IPS-18c (cell line): Measurements from ENCODE around the gene RABEPK.
"Not testable (repeated sequence)": the region's sequence is repeated elsewhere in the genome, so short reads cannot be mapped to it uniquely, and the experiment has no call there.

Source experiments
- H3K4me3 ChIP-seq: 2 replicates; pipeline ENCODE4 v1.7.0; 2013; ENCODE audit warnings: low read depth, mild to moderate bottlenecking, low read length, moderate library complexity; ENCODE audit not compliant: insufficient read depth
- H3K9me3 ChIP-seq: one replicate; pipeline ENCODE4 v1.6.1; 2013; ENCODE audit warnings: mild to moderate bottlenecking, low read length, moderate library complexity; ENCODE audit not compliant: control insufficient read depth, insufficient read depth

RABEPK gene

DNA sequence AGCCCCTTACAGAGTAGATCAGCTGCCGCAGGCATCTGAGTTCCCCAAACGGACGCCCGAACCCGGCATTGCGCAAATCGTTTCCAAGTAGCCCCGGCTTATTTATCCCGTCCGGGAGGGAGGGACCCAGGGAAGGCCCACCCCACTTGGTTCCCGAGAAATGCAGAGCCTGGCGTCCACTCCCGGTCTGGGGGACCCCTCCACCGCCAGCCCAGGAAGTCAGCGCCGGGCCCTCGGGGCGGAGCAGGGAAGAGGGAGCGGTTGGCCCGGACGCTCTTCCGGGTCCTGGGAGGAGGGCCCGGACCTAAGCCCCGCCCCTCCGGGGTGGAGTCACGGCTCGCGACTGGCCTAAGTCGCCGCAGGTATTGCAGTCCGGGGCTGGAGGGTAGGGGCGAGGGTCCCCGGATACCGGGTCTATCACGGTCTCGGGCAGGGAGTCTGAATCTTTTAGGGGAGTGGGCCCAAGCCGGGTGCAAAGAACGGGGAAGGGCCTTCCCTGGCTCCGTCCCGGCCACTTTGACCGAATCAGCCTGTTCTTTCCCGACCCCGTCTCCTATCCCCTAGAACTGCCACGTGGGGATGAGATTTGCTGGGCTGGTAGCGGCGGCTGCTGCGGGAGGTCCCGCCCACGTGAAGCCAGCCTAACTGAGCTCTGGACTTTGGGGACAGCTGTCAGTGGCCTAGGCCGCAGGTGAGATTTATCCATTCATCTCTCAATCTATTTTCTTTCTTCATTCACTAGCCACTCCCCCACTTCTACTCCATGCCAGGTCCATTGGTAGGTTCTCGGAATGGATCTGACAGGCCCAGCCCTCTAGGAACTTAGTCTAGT lies at the start of gene RABEPK:
Gene RABEPK, plus strand, starts transcription at position 327 of the 832 bp plus-strand sequence. CDS start 2,472 bp downstream, outside the sequence.
- peak within 1 kb of the TSS; percentile 73 for H3K4me3 ChIP-seq
- H3K9me3 ChIP-seq: no peaks in the 10 kb centered on the region

DNA sequence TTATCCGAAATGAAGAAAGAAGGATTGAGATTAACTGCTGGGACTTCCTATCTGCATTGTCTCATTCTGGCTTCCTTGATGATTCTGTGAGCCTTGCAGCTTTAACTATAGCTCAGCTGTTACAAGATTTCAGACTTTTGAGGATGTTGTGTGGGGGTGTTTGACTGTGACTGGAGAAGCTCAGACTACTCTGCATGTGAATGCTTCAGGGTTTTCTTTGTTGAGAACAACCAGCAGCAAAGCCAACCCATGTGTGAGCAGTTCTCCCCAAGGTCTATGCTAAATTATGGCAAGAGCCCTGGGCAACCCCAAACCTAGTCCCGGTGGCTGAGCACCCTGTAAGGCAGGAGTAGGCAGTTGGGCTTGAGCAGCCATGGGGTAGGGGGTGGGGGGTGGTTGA lies 48.6 kb upstream of the RABEPK start:
- Histone ChIP-seq H3K4me3 (no peak overlapping the region), H3K9me3 (no peaks in the 10 kb centered on the region)

- Histone ChIP-seq H3K4me3 (no peak overlapping the region), H3K9me3 (no peaks in the 10 kb centered on the region)
Observed at GRCh38 chr9:125153712-125154367, 46.5 kb upstream of the RABEPK start.

GRCh38 chr9:125156551-125156950 lies 43.8 kb upstream of the RABEPK start:
- Histone ChIP-seq H3K4me3 (no peak overlapping the region), H3K9me3 (no peaks in the 10 kb centered on the region)

DNA sequence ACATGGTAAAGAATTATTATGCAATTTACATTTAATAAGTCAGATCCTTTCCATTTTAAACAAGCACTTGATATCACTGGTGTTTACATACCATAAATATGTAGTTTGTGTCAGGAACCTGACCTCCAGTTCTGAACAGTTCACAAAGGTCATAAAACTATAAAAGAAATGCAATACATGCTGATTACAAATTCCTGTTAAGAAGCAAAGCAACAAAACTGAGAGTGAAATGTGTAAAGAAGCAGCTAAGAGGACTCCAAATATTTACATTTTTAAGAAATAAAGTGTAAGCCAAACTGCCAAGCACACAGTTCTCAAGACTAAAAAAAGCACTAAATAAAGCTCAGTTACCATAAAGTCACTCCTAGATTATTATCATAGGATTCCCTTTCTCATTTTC lies 39.6 kb upstream of the RABEPK start:
- H3K4me3 ChIP-seq: no peak overlapping the region
- no peaks in the 10 kb centered on the region for H3K9me3 ChIP-seq

DNA sequence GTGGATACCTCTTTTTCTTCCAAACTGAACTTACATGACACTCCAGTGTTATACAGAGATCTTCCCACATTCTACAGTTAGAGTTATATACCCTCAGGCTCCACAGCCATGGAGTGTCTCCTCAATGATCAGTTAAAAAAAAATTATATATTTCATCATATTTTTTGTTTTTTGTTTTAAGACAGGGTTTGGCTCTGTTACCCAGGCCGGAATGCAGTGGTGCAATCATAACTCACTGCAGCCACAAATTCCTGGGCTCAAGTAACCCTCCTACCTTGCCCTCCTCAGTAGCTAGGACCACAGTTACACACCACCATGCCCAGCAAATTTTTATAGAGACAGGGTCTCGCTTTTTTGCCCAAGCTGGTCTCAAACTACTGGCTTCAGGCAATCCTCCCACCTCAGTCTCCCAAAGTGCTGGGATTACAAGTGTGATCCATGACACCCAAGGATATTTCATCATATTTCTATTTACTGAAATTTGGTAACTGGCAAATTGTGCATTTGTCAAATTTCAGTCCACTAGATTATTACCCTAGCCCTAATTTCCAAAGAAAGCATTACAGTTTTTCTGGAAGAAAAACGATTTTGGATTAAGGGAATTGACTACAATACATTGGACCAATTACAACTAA lies 38.9 kb upstream of the RABEPK start:
- Histone ChIP-seq H3K4me3 (no peak overlapping the region), H3K9me3 (no peaks in the 10 kb centered on the region)

GRCh38 chr9:125162891-125163290 lies 37.5 kb upstream of the RABEPK start:
- not testable (repeated sequence) for H3K4me3 ChIP-seq, H3K9me3 ChIP-seq

- Histone ChIP-seq H3K4me3 (no peak overlapping the region), H3K9me3 (no peaks in the 10 kb centered on the region)
Observed at GRCh38 chr9:125166762-125167161, 33.6 kb upstream of the RABEPK start.

DNA sequence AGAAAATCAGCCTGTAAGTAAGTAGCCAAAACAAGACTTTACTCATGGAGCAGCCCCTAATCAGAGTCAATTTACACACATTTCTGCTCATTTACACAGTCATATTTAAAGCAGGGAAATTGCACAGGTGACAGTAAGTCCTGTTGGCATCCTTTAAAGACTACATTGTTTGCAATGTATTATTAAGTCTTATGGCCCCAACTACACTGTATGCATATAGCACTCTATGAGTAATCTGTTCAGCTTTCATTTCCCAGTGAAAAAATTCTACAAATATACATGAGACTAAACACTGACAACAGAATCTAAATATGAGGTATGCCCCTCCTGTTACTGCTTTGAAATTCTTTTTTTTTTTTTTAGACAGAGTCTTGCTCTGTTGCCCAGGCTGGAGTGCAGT lies 30.4 kb upstream of the RABEPK start:
- H3K9me3 ChIP-seq: no peaks in the 10 kb centered on the region
- H3K4me3 ChIP-seq: no peak overlapping the region

- Histone ChIP-seq H3K4me3 (no peak overlapping the region), H3K9me3 (no peaks in the 10 kb centered on the region)
Observed at GRCh38 chr9:125172031-125172755, 28.1 kb upstream of the RABEPK start.

DNA sequence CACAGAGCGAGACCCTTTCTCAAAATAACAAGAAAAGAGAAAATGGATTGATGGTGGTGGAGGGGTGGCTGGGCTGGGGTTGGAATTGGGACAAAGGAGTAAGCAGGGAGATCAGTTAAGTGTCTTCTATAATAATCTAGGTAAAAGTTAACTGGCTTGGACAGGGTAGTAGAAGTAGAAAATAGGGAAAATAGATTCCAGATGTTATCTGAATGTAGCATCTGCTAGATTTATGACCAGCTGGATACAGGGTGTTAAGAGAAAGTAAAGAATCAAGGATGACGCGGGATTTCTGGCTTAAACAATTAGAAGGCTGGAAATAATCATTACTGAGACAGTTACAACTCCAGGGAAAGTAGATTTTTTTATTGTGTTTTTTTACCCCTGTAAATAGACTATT lies 23.7 kb upstream of the RABEPK start:
- Histone ChIP-seq H3K9me3 (no peaks in the 10 kb centered on the region), H3K4me3 (no peak overlapping the region)

GRCh38 chr9:125177888-125178287 lies 22.5 kb upstream of the RABEPK start:
- H3K4me3 ChIP-seq: no peak overlapping the region
- no peaks in the 10 kb centered on the region for H3K9me3 ChIP-seq

DNA sequence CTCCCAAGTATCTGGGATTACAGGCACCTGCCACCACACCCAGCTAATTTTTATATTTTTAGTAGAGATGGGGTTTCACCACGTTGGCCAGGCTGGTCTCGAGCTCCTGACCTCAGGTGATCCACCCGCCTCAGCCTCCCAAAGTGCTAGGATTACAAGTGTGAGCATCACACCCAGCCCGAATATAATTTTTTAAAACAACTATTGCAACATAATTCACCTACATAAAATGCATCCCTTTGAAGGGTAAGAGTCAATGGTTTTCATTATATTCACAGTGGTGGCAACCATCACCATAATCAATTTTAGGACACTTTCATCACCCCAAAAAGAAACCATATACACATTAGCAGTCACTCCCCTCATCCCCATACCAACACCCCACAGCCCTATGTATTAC lies 20.6 kb upstream of the RABEPK start:
- H3K4me3 ChIP-seq, H3K9me3 ChIP-seq: not testable (repeated sequence)

DNA sequence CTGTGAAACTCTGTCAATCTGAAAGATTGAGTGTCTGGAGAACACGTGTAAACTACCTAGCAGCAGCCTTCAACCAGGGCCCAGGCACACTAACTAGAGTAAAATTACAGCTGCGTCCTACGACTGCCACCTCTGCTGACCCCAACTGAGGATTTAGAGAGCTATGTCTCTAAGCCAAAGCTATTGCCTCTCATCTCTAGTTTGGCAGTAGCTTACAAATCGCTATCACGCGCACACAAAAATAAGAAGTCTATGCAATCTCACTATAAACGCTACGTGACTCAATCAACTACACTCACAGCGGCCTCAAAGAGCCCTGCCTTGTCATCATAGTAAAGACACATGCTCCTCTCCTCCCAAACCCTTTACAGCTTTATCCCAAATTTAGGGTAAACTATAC lies 19.5 kb upstream of the RABEPK start:
- Histone ChIP-seq H3K9me3 (no peaks in the 10 kb centered on the region), H3K4me3 (no peak overlapping the region)

GRCh38 chr9:125181756-125182155 lies 18.6 kb upstream of the RABEPK start:
- not testable (repeated sequence) for H3K4me3 ChIP-seq, H3K9me3 ChIP-seq

GRCh38 chr9:125183054-125183453 lies 17.3 kb upstream of the RABEPK start:
- Histone ChIP-seq H3K4me3 (no peak overlapping the region), H3K9me3 (no peaks in the 10 kb centered on the region)

DNA sequence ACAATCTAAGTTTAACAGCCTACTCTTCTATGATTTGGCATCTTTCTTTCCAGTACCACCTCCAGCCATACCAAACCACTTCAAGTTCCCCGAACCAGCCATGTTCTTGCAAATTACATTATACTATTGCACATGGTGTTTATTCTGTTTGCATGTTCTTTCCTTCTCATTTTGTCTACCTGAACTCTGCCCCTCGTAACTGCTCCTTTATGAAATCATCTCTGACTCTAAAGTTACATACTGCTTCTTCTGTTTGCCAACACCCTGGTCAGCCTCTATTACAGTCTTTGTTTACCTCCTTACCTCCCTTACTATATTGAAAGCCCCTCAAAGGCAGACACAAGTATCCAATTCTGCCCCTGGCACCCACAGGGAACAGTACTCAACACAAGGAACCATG lies 16.8 kb upstream of the RABEPK start:
- Histone ChIP-seq H3K4me3 (no peak overlapping the region), H3K9me3 (no peaks in the 10 kb centered on the region)

DNA sequence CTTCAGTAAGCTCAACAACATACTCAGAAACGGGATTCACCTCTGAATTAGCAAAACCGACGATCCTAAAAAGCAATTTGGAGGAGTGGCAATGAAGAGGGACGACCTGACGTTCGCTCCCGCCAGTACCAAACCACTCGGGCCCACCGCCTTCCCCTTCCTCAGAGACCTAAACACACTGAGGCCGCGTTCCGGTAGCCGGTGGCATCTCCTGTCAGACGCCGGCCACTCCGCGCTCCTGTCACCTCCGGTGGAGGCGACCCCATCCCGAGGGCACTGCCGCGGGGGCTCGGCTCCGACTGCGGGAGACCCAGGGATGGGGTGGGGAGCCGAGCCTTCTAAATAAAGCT lies 11.4 kb upstream of the RABEPK start:
- H3K4me3 ChIP-seq: peak overlapping the region; percentile 96

More for the DNA sequence above, 11.4 kb upstream of the RABEPK start:
- H3K9me3 ChIP-seq: no peaks in the 10 kb centered on the region
